HG02798 (cell line): ENCODE results near the gene FBXL16.
"Not testable (repeated sequence)": the region's sequence is repeated elsewhere in the genome, so short reads cannot be mapped to it uniquely, and the experiment has no call there.

Experiments
- ATAC-seq: cut with Tn5 transposase; IDR thresholded peaks from one replicate; pipeline ENCODE4 v1.9.1; 2021; ENCODE audit warnings: mild to moderate bottlenecking; ENCODE audit not compliant: unreplicated experiment, poor library complexity

FBXL16 gene

GRCh38 chr16:694187-694862 is 11.3 kb downstream of the FBXL16 start:
- ATAC-seq, result no peak

DNA sequence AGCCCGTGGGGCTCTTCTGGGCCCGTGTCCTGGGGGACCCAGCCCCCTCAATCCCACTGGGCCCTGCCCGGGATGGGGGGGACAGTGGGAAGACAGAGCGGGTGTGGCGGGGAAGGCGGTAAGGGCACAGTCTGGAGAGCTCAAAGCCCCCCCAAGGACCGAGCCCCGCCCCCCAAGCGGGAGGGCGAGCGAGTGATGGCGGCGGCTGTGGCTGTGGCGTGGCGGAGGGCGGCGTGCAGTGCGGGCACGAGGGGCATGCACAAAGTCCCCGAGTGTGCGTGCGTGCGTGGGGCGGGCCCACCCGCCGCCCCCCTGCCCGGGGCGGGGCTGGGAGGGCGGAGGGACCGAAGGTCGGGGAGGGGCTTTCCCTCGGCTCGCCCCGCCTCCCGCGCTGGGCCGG is 11.8 kb downstream of the FBXL16 start:
- no peak for ATAC-seq

DNA sequence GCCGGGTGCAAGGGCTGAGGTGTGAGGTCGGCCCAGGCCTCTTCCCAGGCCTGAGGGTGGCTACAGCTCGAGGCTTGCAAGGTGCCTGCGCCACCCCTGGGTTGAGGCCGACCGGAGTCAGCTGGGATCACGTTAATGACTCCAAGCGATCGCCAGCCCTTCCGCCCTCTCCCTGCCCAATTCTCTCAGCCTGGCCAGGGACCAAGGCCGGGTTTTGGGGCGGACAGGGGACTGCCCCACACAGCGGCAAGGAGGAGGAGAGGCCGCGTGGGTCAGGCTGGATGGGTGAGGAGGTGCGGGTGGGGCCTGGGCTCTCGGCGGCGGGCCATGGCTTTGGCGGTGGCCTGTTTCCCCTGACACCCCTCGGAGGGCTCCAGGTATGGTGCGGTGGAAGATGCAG is 12.2 kb downstream of the FBXL16 start:
- no peak for ATAC-seq

DNA sequence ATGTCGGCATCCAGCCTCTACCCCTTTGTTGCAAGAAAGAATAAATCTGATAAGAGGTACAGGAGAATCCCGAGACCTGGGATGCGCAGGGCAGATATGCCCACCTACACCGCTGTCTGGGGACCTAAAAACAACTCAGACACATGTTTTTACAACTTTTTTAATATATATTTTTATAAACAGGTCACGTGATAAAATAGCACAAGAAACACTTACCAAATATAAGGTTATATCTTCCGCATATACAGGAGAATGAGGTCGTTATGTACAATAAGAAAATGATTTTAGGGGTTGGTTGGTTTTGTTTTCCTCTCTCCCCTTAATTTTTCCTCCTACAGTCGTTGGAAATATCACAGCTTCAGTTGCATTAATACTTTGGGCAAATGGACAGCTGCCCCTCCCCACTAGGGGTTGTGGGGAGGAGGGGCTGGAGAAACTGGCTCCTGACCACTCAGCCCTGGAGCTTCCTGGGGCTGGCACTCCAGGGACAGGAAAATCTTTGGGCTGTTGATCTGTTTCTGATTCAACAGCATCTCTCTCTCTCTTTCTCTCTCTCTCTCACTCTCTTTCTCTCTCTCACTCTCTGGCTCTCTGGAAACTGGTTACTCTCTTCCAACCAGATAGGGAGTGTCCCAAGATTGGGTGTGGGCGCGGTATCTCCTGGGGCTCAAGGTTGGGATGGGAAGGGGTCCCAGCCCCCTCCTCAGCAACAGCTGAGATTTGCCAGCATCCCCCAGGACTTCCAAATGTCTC is 13.1 kb downstream of the FBXL16 start:
- no peak for ATAC-seq

DNA sequence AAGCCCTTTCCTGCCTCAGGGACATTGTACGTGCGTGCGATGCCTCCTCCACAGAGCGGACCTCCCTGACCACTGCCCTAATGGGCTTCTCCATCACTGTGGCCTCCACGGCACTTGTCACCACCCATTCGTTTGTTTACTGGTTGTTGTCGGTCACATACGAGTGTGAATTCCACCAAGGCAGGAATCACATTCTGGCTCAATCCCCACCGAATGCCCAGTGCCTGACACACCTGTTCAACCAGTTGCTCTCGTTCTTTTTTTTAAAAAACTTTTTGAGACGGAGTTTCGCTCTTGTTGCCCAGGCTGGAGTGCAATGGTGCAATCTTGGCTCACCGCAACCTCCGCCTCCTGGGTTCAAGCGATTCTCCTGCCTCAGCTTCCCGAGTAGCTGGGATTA is 14.4 kb downstream of the FBXL16 start:
- ATAC-seq, result not testable (repeated sequence)

DNA sequence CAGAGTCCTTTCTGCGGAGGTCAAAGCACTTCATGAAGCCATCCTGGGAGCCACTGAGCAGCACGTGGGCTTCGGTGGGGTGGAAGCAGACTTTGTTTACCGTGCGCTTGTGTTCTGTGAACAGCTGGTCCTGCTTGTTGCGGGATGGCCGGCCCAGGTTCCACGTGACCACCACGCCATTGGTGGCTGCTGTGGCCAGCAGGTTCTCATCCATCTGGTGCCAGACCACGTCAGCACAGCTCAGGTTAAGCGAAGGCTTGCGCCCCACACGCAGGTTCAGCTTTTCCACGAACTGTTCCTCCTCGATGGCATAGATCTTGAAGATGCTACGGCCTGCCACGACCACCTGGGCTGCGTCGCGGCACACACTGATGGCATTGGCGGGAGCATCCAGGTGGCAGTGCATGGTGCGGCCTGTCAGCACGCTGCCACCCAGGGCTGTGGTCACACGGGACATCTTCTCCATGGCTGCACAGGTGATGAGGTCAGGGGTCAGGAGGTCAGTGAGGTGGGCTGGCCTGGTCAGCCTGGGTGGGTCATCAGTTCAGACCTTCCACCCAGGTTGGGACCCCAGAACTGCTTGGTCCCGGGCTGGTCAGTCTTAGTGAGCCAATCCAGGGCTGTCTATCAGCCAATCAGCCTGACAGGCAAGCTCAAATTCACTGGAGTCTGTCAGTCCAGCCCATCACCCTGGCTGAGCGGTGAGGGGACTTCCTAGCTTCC is 16.3 kb downstream of the FBXL16 start:
- ATAC-seq, result no peak

- ATAC-seq, result no peak
Measured at GRCh38 chr16:687499-687898, 18.1 kb downstream of the FBXL16 start.

DNA sequence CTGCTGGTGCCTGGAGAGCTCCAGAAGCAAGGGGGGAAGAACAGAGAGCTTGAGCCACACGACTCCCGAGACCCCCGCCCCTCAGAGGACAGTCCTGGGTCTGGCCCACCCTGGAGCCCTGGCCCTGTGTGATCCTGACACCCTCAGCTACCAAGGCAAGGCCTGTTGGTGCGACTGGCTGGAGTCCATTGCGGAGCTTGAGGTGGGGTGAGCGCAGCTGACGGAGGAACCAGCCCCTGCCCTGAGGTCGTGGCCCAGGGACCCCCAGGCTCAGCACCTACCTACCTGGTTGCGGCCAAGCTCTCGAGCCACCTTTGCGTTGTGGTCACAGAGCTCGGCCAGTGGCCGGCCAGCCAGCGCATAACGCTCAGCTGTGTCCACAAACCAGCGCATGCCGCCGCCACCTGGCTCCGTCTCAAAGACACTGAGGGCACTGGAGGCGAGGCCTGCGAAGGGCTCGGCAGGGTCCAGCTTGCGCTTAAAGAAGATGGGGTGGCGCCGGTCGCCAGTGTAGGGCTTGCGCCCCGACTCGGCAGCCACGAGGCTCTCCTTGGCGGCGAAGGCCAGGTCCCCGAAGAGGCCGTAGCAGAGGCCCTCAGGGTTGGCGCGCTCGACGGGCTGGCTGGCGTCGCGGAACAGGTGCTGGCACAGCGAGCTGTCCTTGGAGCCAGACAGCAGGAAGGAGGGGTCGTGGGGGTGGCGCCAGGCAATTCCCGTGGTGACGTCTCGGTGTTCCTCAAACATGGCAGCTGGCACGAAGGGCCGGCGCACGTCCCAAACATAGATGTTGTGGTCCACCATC is 18.9 kb downstream of the FBXL16 start:
- no peak for ATAC-seq

- ATAC-seq, result no peak
Measured at GRCh38 chr16:685967-686366, 19.6 kb downstream of the FBXL16 start.

DNA sequence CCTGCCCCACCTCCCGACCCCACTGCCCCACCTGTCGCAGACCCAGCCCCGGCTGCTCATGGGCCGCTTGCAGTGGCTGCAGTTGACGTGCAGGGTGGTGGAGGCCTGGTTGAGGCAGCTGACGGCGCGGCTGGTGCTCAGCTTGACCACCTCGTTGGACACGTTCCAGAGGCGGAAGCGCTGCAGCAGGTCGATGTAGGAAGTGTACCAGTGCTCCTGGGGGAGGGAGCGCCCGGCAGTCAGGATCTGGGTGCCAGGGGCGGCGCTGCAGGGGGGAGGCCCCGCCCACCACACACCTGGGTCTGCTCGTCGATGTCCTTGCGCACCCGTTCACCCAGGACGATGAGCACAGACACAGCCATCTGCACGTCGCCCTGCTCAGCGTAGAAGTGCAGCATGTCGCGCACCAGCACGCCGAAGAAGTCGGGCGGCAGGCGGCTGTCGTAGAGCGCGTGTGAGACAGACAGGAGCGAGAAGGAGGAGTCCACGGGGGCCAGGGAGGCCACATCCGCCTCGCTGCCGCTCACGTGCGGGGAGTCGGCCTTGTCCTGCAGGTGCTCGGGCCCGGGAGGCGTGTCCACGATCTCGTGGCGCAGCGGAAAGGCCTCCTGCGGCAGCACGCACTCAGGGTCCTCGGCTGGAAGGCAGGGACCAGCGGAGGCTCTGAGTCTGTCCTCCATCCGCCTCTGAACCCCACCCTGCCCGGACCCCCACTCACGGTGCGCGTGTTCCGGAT is 20.5 kb downstream of the FBXL16 start:
- ATAC-seq, result no peak

GRCh38 chr16:684071-684794 is 21.4 kb downstream of the FBXL16 start, which contains the start of gene JMJD8:
Gene JMJD8 (minus strand): TSS chr16:684334. CDS start chr16:684319, 15 bp downstream.
- ATAC-seq, result peak; percentile 75

DNA sequence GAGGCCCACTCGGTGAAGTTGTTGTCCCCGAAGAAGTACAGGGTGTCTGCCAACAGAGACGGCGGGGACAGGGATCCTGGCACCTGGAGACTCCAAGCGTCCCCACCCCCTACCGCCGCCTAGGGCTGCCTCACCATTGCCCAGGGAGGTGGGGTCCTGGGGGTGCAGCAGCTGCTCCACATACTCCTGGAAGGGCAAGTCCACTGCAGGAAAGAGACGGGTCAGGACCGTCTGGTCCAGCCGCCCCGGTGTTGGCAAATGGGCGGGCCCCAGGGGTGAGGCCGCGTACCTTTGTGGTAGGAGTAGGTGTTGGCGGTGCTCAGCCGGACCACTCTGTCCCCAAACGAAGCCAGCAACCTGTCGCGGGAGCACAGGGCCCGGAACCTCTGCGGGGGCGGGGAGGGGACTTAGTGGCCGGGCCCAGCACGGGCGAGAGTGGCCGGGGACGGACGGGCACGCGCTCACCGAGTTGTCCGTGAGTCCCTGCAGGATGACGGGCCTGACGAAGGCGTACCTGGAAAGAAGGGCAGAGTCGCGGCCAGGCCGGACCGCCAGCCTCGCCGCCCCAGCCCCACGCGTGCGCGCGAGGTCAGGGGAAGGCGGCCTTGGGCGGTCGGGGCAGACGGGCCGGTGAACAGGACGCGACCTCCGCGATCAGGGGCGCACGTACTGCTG is 22.1 kb downstream of the FBXL16 start:
- no peak for ATAC-seq

DNA sequence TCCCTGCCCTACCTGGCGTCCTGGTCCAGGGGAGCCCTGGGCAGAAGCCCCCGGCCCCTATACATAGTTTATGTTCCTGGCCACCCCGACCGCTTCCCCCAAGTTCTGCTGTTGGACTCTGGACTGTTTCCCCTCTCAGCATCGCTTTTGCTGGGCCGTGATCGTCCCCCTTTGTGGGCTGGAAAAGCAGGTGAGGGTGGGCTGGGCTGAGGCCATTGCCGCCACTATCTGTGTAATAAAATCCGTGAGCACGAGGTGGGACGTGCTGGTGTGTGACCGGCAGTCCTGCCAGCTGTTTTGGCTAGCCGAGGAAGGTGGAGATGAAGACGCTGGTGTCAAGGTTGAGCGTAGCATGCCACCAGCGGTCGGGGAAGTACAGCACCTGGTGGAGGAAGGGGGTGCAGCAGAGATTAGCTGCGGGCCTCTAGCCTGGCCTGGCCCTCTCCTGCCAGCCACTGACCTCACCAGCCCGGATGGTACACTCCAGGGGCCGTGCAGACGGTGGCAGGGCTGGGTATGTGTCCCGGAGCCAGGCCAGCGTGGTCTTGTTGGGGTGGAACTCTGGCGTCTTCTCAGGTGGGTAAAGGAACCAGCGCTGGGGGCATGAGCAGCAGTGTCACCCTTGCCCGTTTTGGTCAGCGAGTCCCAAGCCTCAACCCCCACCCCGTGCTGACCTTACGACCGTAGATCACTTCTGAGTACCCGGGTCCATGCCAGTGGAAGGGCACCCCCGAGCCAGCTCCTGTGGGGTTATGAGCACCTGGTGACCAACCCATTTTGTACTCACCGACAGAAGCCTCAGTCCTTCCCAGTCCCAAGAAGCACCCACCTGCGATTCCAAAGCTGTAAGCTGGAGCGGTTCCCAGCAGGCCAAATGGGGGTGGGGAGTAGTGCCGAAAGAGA is 22.9 kb downstream of the FBXL16 start:
- no peak for ATAC-seq

GRCh38 chr16:681746-682427 is 23.7 kb downstream of the FBXL16 start:
- no peak for ATAC-seq

DNA sequence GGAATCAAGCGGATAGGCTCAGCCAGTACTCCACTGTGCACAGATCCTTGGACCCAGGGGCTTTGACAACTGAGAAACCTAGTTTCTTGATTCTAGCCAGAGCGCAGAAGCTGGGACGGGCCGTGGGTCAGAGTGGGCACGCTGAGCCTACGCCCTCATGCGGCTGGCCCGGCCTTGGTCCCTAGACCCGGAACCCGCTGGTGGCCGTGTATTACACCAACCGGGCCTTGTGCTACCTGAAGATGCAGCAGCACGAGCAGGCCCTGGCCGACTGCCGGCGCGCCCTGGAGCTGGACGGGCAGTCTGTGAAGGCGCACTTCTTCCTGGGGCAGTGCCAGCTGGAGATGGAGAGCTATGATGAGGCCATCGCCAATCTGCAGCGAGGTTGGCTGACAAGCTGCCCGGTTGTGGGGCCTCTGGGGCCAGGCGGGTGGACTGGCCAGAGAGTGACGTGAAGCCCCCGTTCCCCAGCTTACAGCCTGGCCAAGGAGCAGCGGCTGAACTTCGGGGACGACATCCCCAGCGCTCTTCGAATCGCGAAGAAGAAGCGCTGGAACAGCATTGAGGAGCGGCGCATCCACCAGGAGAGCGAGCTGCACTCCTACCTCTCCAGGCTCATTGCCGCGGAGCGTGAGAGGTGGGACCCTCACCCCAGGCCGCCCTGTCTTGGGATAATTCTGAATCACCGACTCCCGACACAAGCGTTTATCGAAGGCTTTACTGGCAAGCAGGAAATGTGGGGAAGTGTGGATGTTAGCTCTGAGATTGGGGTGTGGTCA is 24.4 kb downstream of the FBXL16 start:
- no peak for ATAC-seq

DNA sequence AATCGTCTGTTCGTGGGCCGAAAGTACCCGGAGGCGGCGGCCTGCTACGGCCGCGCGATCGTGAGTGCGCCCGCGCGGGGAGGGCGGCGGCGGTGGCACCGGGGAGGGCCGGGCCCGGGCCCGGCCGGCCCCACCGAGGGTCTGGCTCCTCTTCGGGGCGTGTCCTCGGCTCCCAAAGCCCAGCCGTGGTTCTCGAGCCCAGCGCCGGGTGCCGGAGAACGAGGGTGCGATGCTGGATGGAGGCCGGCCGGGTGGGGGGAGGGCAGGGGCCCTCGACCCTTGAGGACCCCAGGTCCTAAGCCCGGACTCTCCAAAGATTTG is 25.0 kb downstream of the FBXL16 start:
- no peak for ATAC-seq
